Measurements from ENCODE around the gene MAPK8.

DNA sequence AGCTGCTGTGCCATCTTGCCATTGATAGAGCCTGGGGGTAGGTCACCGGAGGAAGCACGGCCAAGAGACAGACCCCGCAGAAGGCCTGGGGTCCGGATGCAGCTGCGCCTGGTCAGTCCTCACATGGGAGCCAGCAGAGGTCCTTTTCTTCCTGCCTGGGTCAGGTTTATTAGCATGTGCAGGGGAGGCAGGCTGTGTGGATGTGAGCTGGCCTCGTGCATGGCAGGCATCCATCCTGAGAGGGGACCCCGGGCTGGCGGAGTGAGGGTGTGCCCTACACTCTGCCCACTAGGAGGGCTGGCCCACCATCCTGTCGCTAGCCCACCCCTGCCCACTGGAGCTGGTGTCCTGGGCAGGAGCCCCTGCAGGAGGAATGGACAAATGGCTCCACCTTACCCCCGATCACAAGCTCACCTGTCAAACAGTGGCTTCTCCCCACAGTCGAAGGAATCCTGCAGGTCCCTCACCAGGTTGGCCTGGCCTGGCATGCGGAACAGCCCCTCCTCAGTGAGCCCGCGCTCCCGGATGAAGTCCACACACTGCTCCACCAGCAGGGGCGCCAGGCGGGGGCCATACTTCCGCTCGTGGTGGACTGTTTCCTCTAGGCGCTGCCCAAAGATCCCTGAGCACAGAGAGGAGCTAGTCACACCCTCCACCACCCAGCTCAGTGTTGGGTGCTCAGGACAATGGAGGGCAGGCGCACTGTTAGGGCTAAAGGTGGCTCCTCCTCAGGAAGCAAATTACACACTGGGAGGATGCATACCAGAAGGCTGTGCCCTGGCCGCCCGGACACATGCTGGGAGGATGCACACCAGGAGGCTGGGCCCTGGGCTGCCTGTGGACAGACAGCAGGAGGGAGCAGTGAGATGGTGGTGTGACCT is 153.0 kb downstream of the MAPK8 start:
- TF ChIP-seq, protein P1, sequence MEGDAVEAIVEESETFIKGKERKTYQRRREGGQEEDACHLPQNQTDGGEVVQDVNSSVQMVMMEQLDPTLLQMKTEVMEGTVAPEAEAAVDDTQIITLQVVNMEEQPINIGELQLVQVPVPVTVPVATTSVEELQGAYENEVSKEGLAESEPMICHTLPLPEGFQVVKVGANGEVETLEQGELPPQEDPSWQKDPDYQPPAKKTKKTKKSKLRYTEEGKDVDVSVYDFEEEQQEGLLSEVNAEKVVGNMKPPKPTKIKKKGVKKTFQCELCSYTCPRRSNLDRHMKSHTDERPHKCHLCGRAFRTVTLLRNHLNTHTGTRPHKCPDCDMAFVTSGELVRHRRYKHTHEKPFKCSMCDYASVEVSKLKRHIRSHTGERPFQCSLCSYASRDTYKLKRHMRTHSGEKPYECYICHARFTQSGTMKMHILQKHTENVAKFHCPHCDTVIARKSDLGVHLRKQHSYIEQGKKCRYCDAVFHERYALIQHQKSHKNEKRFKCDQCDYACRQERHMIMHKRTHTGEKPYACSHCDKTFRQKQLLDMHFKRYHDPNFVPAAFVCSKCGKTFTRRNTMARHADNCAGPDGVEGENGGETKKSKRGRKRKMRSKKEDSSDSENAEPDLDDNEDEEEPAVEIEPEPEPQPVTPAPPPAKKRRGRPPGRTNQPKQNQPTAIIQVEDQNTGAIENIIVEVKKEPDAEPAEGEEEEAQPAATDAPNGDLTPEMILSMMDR (IDR thresholded peaks at IDR 0.05; ENCODE audit: insufficient read depth, low read length) = no peak
- TF ChIP-seq, protein P2, sequence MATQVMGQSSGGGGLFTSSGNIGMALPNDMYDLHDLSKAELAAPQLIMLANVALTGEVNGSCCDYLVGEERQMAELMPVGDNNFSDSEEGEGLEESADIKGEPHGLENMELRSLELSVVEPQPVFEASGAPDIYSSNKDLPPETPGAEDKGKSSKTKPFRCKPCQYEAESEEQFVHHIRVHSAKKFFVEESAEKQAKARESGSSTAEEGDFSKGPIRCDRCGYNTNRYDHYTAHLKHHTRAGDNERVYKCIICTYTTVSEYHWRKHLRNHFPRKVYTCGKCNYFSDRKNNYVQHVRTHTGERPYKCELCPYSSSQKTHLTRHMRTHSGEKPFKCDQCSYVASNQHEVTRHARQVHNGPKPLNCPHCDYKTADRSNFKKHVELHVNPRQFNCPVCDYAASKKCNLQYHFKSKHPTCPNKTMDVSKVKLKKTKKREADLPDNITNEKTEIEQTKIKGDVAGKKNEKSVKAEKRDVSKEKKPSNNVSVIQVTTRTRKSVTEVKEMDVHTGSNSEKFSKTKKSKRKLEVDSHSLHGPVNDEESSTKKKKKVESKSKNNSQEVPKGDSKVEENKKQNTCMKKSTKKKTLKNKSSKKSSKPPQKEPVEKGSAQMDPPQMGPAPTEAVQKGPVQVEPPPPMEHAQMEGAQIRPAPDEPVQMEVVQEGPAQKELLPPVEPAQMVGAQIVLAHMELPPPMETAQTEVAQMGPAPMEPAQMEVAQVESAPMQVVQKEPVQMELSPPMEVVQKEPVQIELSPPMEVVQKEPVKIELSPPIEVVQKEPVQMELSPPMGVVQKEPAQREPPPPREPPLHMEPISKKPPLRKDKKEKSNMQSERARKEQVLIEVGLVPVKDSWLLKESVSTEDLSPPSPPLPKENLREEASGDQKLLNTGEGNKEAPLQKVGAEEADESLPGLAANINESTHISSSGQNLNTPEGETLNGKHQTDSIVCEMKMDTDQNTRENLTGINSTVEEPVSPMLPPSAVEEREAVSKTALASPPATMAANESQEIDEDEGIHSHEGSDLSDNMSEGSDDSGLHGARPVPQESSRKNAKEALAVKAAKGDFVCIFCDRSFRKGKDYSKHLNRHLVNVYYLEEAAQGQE (IDR thresholded peaks at IDR 0.05; ENCODE audit: insufficient replicate concordance, low read depth) = no peak
- TF ChIP-seq POLR2AphosphoS5 (IDR thresholded peaks at IDR 0.05; ENCODE audit: low read depth) (no peak), SPI1 (IDR thresholded peaks at IDR 0.05; ENCODE audit: borderline replicate concordance, low read depth) (no peak), GABPA (IDR thresholded peaks at IDR 0.05; ENCODE audit: low read depth) (no peak)
